H1 (cell line): ENCODE data around the gene PARM1. TPM values are rescaled to one million over a fixed set of nuclear protein-coding genes. Genes with fewer than 3 reads are reported as not detected.

ENCODE experiments used
- CTCF ChIA-PET: fragments of 300-600 bp; sonication (Branson Sonifier 250); formaldehyde crosslinking; loops from one replicate; lab custom pipeline; 2021; ENCODE audit not compliant: partially characterized antibody; lab: Charles Lee
- POLR2A ChIA-PET: fragments of 300-600 bp; sonication (Branson Sonifier 250); formaldehyde crosslinking; loops from one replicate; lab custom pipeline; 2021; ENCODE audit warnings: inconsistent platforms; ENCODE audit not compliant: partially characterized antibody; lab: Charles Lee
- DNase-seq, 2 experiments: peaks; one replicate each; pipeline versions ENCODE4 v3.0.0 to v3.0.0-alpha.2; 2010 to 2022; ENCODE audit warnings: low spot score in 2 of 2, low read depth in 1 of 2, mixed read lengths in 1 of 2
- FAIRE-seq: peaks from 2 replicates; lab custom pipeline; 2011; peaks lifted over from hg19 to GRCh38; lab: Jason Lieb, UNC
- H2AFZ ChIP-seq: 2 replicates; pipeline ENCODE4 v1.8.1; 2012; ENCODE audit warnings: low read length, inconsistent platforms
- H2AK5ac ChIP-seq: 2 replicates; pipeline ENCODE4 v1.6.1; 2013; ENCODE audit warnings: low read depth, low read length
- H2BK120ac ChIP-seq: replicated peaks from 2 replicates; pipeline ENCODE3; 2013; ENCODE audit warnings: low read depth, low read length, inconsistent platforms
- H2BK12ac ChIP-seq: 2 replicates; pipeline ENCODE4 v1.6.1; 2013; ENCODE audit warnings: low read depth, low read length
- H2BK15ac ChIP-seq: 2 replicates; pipeline ENCODE4 v1.6.1; 2013; ENCODE audit warnings: low read length
- H2BK20ac ChIP-seq: 2 replicates; pipeline ENCODE4 v1.6.1; 2013; ENCODE audit warnings: low read length
- H2BK5ac ChIP-seq: 2 replicates; pipeline ENCODE4 v1.6.1; 2013; ENCODE audit warnings: low read depth, low read length
- H3K14ac ChIP-seq: 2 replicates; pipeline ENCODE4 v1.6.1; 2013; ENCODE audit warnings: inconsistent platforms; ENCODE audit not compliant: insufficient read length
- H3K18ac ChIP-seq: 2 replicates; pipeline ENCODE4 v1.6.1; 2013; ENCODE audit warnings: low read length; ENCODE audit errors: extremely low read depth
- H3K23ac ChIP-seq: 2 replicates; pipeline ENCODE4 v1.6.1; 2013; ENCODE audit warnings: inconsistent platforms; ENCODE audit not compliant: insufficient read length
- H3K23me2 ChIP-seq: 2 replicates; pipeline ENCODE4 v1.6.1; 2013; ENCODE audit warnings: low read depth, low read length
- H3K27ac ChIP-seq: 2 replicates; pipeline ENCODE4 v1.6.1; 2011; ENCODE audit warnings: low read depth, low read length, inconsistent platforms
- H3K27me3 ChIP-seq, 4 experiments: replicated peaks in 1 of 4; 1 replicate in 1 of 4; 2 replicates in 3 of 4; pipeline versions ENCODE4 v1.6.1 to v1.8.1; 2011 to 2013; ENCODE audit warnings: low read length in 3 of 4, mild to moderate bottlenecking in 3 of 4, inconsistent platforms in 2 of 4, mixed read lengths in 2 of 4, moderate library complexity in 1 of 4; ENCODE audit not compliant: control insufficient read depth in 3 of 4, insufficient read depth in 3 of 4; ENCODE audit errors: extremely low read depth in 1 of 4
- H3K36me3 ChIP-seq, 4 experiments: 2 replicates each; pipeline versions ENCODE4 v1.6.1 to v1.8.1; 2011 to 2013; ENCODE audit warnings: mild to moderate bottlenecking in 4 of 4, low read length in 3 of 4, moderate library complexity in 2 of 4, control low read depth in 1 of 4, inconsistent platforms in 1 of 4; ENCODE audit not compliant: insufficient read depth in 4 of 4, control insufficient read depth in 2 of 4
- H3K4ac ChIP-seq: replicated peaks from 2 replicates; pipeline ENCODE3; 2013; ENCODE audit warnings: low read length, low read depth, mixed read lengths, inconsistent platforms; ENCODE audit not compliant: insufficient read length
- H3K4me1 ChIP-seq, 4 experiments: replicated peaks in 1 of 4; 1 replicate in 1 of 4; 2 replicates in 3 of 4; pipeline versions ENCODE4 v1.6.1 to v1.8.1; 2011 to 2013; ENCODE audit warnings: low read length in 3 of 4, inconsistent platforms in 2 of 4, mixed read lengths in 1 of 4; ENCODE audit not compliant: insufficient read depth in 4 of 4, control insufficient read depth in 3 of 4
- H3K4me2 ChIP-seq, 2 experiments: 2 replicates each; pipeline versions ENCODE4 v1.6.1 to v1.8.1; 2011 to 2013; ENCODE audit warnings: low read depth in 2 of 2, low read length in 2 of 2, control low read depth in 1 of 2, inconsistent platforms in 1 of 2, mild to moderate bottlenecking in 1 of 2; ENCODE audit not compliant: insufficient read depth in 1 of 2
- H3K4me3 ChIP-seq, 4 experiments: fragments of 200-600, 300-600 bp in 1 of 4; sonication (generic), shearing (Covaris generic), sonication (Bioruptor Twin) in 1 of 4; 2 replicates each; pipeline versions ENCODE4 v1.5.1 to v1.8.1; 2011 to 2016; ENCODE audit warnings: low read length in 4 of 4, low read depth in 3 of 4, control low read depth in 2 of 4, inconsistent platforms in 2 of 4, mild to moderate bottlenecking in 2 of 4, mixed read lengths in 1 of 4, moderate library complexity in 1 of 4; ENCODE audit not compliant: insufficient read depth in 2 of 4; ENCODE audit errors: extremely low read depth in 1 of 4
- H3K56ac ChIP-seq: replicated peaks from 2 replicates; pipeline ENCODE3; 2013; ENCODE audit warnings: low read depth, mild to moderate bottlenecking, mixed read lengths, low read length, inconsistent platforms; ENCODE audit not compliant: insufficient read length
- H3K79me1 ChIP-seq: 2 replicates; pipeline ENCODE4 v1.6.1; 2013; ENCODE audit warnings: low read depth, low read length, control low read depth
- H3K79me2 ChIP-seq, 2 experiments: 2 replicates each; pipeline versions ENCODE4 v1.6.1 to v1.8.1; 2012 to 2013; ENCODE audit warnings: low read length in 2 of 2, mild to moderate bottlenecking in 2 of 2, inconsistent platforms in 1 of 2; ENCODE audit not compliant: insufficient read depth in 2 of 2, control insufficient read depth in 1 of 2
- H3K9ac ChIP-seq, 4 experiments: replicated peaks in 1 of 4; 1 replicate in 1 of 4; 2 replicates in 3 of 4; pipeline versions ENCODE4 v1.6.1 to v1.8.1; 2011 to 2013; ENCODE audit warnings: low read depth in 3 of 4, low read length in 3 of 4, control low read depth in 2 of 4, mild to moderate bottlenecking in 2 of 4, moderate library complexity in 2 of 4, inconsistent platforms in 1 of 4; ENCODE audit errors: extremely low read depth in 1 of 4
- H3K9me3 ChIP-seq, 2 experiments: 2 replicates each; pipeline versions ENCODE4 v1.6.1 to v1.8.1; 2012 to 2013; ENCODE audit warnings: mild to moderate bottlenecking in 2 of 2, moderate library complexity in 2 of 2, control low read depth in 1 of 2, inconsistent platforms in 1 of 2, low read depth in 1 of 2, low read length in 1 of 2, mixed read lengths in 1 of 2; ENCODE audit not compliant: insufficient read depth in 2 of 2
- H4K20me1 ChIP-seq, 2 experiments: replicated peaks in 1 of 2; 2 replicates each; pipeline versions ENCODE3 to v1.8.1; 2011 to 2013; ENCODE audit warnings: inconsistent platforms in 2 of 2, low read length in 2 of 2, mild to moderate bottlenecking in 1 of 2; ENCODE audit not compliant: insufficient read depth in 2 of 2, control insufficient read depth in 1 of 2
- H4K5ac ChIP-seq: 2 replicates; pipeline ENCODE4 v1.6.1; 2013; ENCODE audit warnings: low read length, low read depth, mixed read lengths, inconsistent platforms; ENCODE audit not compliant: insufficient read length
- H4K8ac ChIP-seq: 2 replicates; pipeline ENCODE4 v1.8.0; 2013; ENCODE audit warnings: mild to moderate bottlenecking, moderate library complexity, low read length, inconsistent platforms; ENCODE audit not compliant: insufficient read depth; ENCODE audit errors: extremely low read depth
- H4K91ac ChIP-seq: replicated peaks from 2 replicates; pipeline ENCODE3; 2013; ENCODE audit warnings: low read length, mixed read lengths, inconsistent platforms; ENCODE audit not compliant: insufficient read length
- EGR1 ChIP-seq: IDR thresholded peaks from 2 replicates; pipeline ENCODE4 v1.6.1; 2011; ENCODE audit warnings: low read depth, low read length, borderline replicate concordance
- GTF2F1 ChIP-seq: IDR thresholded peaks from 2 replicates; pipeline ENCODE4 v1.6.1; 2012; ENCODE audit warnings: low read depth, low read length, improper control_type of control experiment, borderline replicate concordance
- JUN ChIP-seq: IDR thresholded peaks from 2 replicates; pipeline ENCODE4 v1.6.1; 2011; ENCODE audit warnings: low read depth, mild to moderate bottlenecking, improper control_type of control experiment, low read length
- KDM1A ChIP-seq: fragments of 200-600, 300-600 bp; sonication (generic); IDR thresholded peaks from 2 replicates; pipeline ENCODE4 v1.7.1; 2016; ENCODE audit warnings: mild to moderate bottlenecking, low read length, borderline replicate concordance
- MAFK ChIP-seq: IDR thresholded peaks from 2 replicates; pipeline ENCODE4 v1.6.1; 2012; ENCODE audit warnings: low read depth, mild to moderate bottlenecking, improper control_type of control experiment, low read length
- PHF8 ChIP-seq: fragments of 200-600 bp; sonication (generic); conservative IDR thresholded peaks from 2 replicates; pipeline ENCODE4 v1.7.1; 2012; ENCODE audit warnings: low read depth, mild to moderate bottlenecking, inconsistent platforms, low read length, moderate library complexity
- POLR2A ChIP-seq, 2 experiments: IDR thresholded peaks; 1 replicate in 1 of 2; 2 replicates in 1 of 2; pipeline ENCODE4 v1.6.1; 2011; ENCODE audit warnings: low read depth in 2 of 2, low read length in 2 of 2, mild to moderate bottlenecking in 2 of 2; ENCODE audit errors: control extremely low read depth in 1 of 2
- POLR2AphosphoS5 ChIP-seq: IDR thresholded peaks from 2 replicates; pipeline ENCODE4 v1.6.1; 2011; ENCODE audit warnings: low read depth, low read length
- RBBP5 ChIP-seq: IDR thresholded peaks from 2 replicates; pipeline ENCODE4 v1.7.1; 2012; ENCODE audit warnings: low read depth, mild to moderate bottlenecking, inconsistent platforms, low read length, moderate library complexity, borderline replicate concordance
- SIRT6 ChIP-seq: IDR thresholded peaks from one replicate; pipeline ENCODE4 v1.7.1; 2012; ENCODE audit warnings: low read length, inconsistent platforms
- SP1 ChIP-seq: IDR thresholded peaks from 2 replicates; pipeline ENCODE4 v1.6.1; 2011; ENCODE audit warnings: low read depth, low read length
- TAF1 ChIP-seq: IDR thresholded peaks from 2 replicates; pipeline ENCODE4 v1.6.1; 2011; ENCODE audit warnings: mild to moderate bottlenecking, low read depth, low read length
- YY1 ChIP-seq: IDR thresholded peaks from 2 replicates; pipeline ENCODE4 v1.6.1; 2011; ENCODE audit warnings: low read depth, mild to moderate bottlenecking, low read length
- ZNF274 ChIP-seq: IDR thresholded peaks from 2 replicates; pipeline ENCODE4 v1.7.0; 2012; ENCODE audit warnings: low read length, borderline replicate concordance; ENCODE audit errors: extremely low read depth
- WGBS, 2 experiments: shearing (Covaris generic) in 1 of 2; methylation state at CpG; one replicate each; pipeline versions ENCODE4 v1.1.6 to v1.1.7; 2013 to 2015; ENCODE audit warnings: low lambda C conversion rate in 2 of 2, mixed read lengths in 2 of 2, inconsistent platforms in 1 of 2, low coverage in 1 of 2, missing lambda C conversion rate in 1 of 2; ENCODE audit not compliant: insufficient replicate concordance in 2 of 2, insufficient coverage in 1 of 2, insufficient read length in 1 of 2; ENCODE audit errors: extremely low coverage in 1 of 2, missing lambda C conversion rate in 1 of 2; 5-methylcytosine and 5-hydroxymethylcytosine counted together
- polyA plus RNA-seq, 7 experiments: library from polyadenylated mRNA; depleted of rRNA in 3 of 7; stranded (reverse) in 5 of 7; unstranded in 2 of 7; fragments of >200 nt in 5 of 7; fragments of 200-250 nt in 2 of 7; gene quantifications; 1 replicate in 5 of 7; 2 replicates in 1 of 7; 4 replicates in 1 of 7; pipeline versions ENCODE4 v1.2.1 to v1.2.3, GENCODE V29; 2011 to 2013; ENCODE audit warnings: missing spikeins in 2 of 7, mixed read lengths in 2 of 7
- total RNA-seq: library from RNA; stranded (reverse); fragmentation: NEBNext Ultra II Directional; extraction: Animal tissue kit (Norgen Biotek cat#: 25700); gene quantifications from 2 replicates; pipeline ENCODE4 v1.2.1, GENCODE V29; 2021

Gene PARM1
- total and polyA plus RNA-seq, 2 of the 8 experiments (the other 6 are each of a cell fraction or from before 2014, with no cell fraction given) = 2.0 to 5.3 TPM

DNA sequence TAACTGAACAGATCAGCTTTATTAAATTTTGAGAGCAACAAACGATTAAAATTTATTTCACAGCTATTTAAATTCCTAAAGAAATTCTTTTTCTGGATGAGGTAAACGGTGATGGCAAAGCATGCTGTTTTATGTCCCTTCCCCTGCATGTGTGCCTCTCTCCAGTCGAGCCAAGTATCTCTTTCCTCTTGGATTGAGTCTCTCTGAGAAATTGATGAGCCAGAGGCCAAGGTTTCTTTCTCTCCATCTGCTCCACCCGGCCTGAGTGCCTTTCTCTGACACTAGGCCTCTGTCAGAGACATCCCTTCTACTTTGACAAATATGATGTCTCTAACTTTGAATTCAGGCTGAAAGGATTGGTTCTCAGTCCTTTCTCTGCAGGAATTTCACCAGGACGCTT is 42.6 kb upstream of the PARM1 start:
- Histone ChIP-seq H3K79me1 (no peaks in the 10 kb centered on the region), H3K4ac (no peak overlapping the region), H3K27me3 (no peaks in the 10 kb centered on the region), H2BK5ac (no peak overlapping the region), H3K56ac (no peak overlapping the region), H3K79me2 (no peaks in the 10 kb centered on the region), H2BK15ac (no peak overlapping the region), H3K4me1 (no peaks in the 10 kb centered on the region), H4K5ac (no peak overlapping the region), H3K23me2 (no peaks in the 10 kb centered on the region), H3K4me2 (no peak overlapping the region), H2BK12ac (no peak overlapping the region), H4K20me1 (no peaks in the 10 kb centered on the region), H3K4me3 (no peak overlapping the region), H3K9ac (no peak overlapping the region), H3K9me3 (no peaks in the 10 kb centered on the region), H2AK5ac (no peak overlapping the region), H4K8ac (no peak overlapping the region), H2BK120ac (no peak overlapping the region), H3K18ac (no peak overlapping the region), H3K27ac (no peak overlapping the region), H3K36me3 (no peaks in the 10 kb centered on the region), H2BK20ac (no peak overlapping the region), H3K14ac (no peak overlapping the region), H3K23ac (no peak overlapping the region), H4K91ac (no peak overlapping the region), H2AFZ (no peak overlapping the region)
- FAIRE-seq (no peak), DNase-seq (no peak)
- ChIA-PET CTCF (no interaction called here), POLR2A (no interaction called here)
- TF ChIP-seq SIRT6 (no peak), ZNF274 (no peak), POLR2A (IDR thresholded peaks at IDR 0.05; ENCODE audit: control extremely low read depth in 1 of 2, low read depth in 2 of 2, low read length in 2 of 2) (no peak), MAFK (no peak), KDM1A (no peak), TAF1 (no peak), EGR1 (no peak), RBBP5 (no peak), PHF8 (no peak), POLR2AphosphoS5 (no peak), SP1 (no peak), JUN (no peak), GTF2F1 (no peak), YY1 (no peak)
- 88% methylated on average over 5 of the region's 5 CpGs; no CpG with 5 or more reads in 1 of the 2 experiments for WGBS, 2 experiments
